HepG2 (cell line): ENCODE data around the gene IFNL1. TPM values are rescaled to one million over a fixed set of nuclear protein-coding genes. Genes with fewer than 3 reads are reported as not detected.

Experiments used
- ATAC-seq: fragments of 200-7000 bp; cut with Tn5 transposase; 3 replicates; pipeline ENCODE4 v1.9.1; 2020; ENCODE audit warnings: mild to moderate bottlenecking, moderate library complexity
- BruUV-seq: library from RNA; stranded (reverse); fragments of 400-500 nt; replicated peaks from 2 replicates; lab custom pipeline; 2021; lab: Mats Ljungman, UMichigan
- CTCF ChIA-PET: fragments of 300-600 bp; formaldehyde crosslinking; extraction: SDS; loops from one replicate; lab custom pipeline; 2021; ENCODE audit warnings: low total read pairs, inconsistent platforms, low intra/inter-chr PET ratio; lab: Yijun Ruan, JAX
- POLR2A ChIA-PET: fragments of 350-600 bp; sonication (Branson Sonifier 250); formaldehyde crosslinking; loops from one replicate; lab custom pipeline; 2020; ENCODE audit warnings: antibody characterized with exemption, inconsistent platforms; lab: Yijun Ruan, JAX
- DNase-seq: peaks from one replicate; pipeline ENCODE4 v3.0.0-alpha.2; 2015; ENCODE audit warnings: low spot score
- FAIRE-seq: peaks from 3 replicates; lab custom pipeline; 2011; peaks lifted over from hg19 to GRCh38; lab: Jason Lieb, UNC
- H2AFZ ChIP-seq: one replicate; pipeline ENCODE4 v1.6.1; 2011; ENCODE audit warnings: low read length, inconsistent platforms
- H3K27ac ChIP-seq: fragments of 300-600 bp; 3 replicates; pipeline ENCODE4 v1.8.0; 2011; ENCODE audit warnings: mixed run types, mild to moderate bottlenecking, mixed read lengths, low read length, inconsistent platforms; ENCODE audit not compliant: insufficient read depth; ENCODE audit errors: extremely low read length
- H3K27me3 ChIP-seq, 2 experiments: fragments of 200-600 bp in 1 of 2; 2 replicates in 1 of 2; 3 replicates in 1 of 2; pipeline versions ENCODE4 v1.6.0 to v1.8.0; 2011; ENCODE audit warnings: low read length in 2 of 2, mild to moderate bottlenecking in 2 of 2, moderate library complexity in 2 of 2, inconsistent platforms in 1 of 2; ENCODE audit not compliant: insufficient read depth in 2 of 2, control insufficient read depth in 1 of 2
- H3K36me3 ChIP-seq, 2 experiments: fragments of 200-600 bp in 1 of 2; replicated peaks in 1 of 2; 2 replicates in 1 of 2; 3 replicates in 1 of 2; pipeline versions ENCODE4 v1.5.1 to v1.8.0; 2011; ENCODE audit warnings: low read length in 2 of 2, inconsistent platforms in 1 of 2; ENCODE audit not compliant: insufficient read depth in 2 of 2, control insufficient read depth in 1 of 2
- H3K4me1 ChIP-seq: 2 replicates; pipeline ENCODE4 v1.5.1; 2012; ENCODE audit warnings: low read length, inconsistent platforms; ENCODE audit not compliant: insufficient read depth
- H3K4me2 ChIP-seq: 2 replicates; pipeline ENCODE4 v1.6.0; 2011; ENCODE audit warnings: low read depth, low read length, inconsistent platforms
- H3K4me3 ChIP-seq, 3 experiments: fragments of 200-600 bp in 1 of 3; sonication (generic), shearing (Covaris generic) in 1 of 3; replicated peaks in 1 of 3; 2 replicates each; pipeline ENCODE4 v1.5.1; 2011 to 2016; ENCODE audit warnings: low read length in 3 of 3, inconsistent platforms in 2 of 3, low read depth in 2 of 3, mild to moderate bottlenecking in 2 of 3, control low read depth in 1 of 3, mixed read lengths in 1 of 3; ENCODE audit not compliant: insufficient read depth in 1 of 3
- H3K79me2 ChIP-seq: one replicate; pipeline ENCODE4 v1.6.1; 2011; ENCODE audit warnings: low read length, inconsistent platforms; ENCODE audit not compliant: insufficient read depth
- H3K9ac ChIP-seq: 2 replicates; pipeline ENCODE4 v1.6.0; 2011; ENCODE audit warnings: mild to moderate bottlenecking, low read depth, low read length, inconsistent platforms; ENCODE audit not compliant: insufficient read depth
- H3K9me3 ChIP-seq: 2 replicates; pipeline ENCODE4 v1.5.1; 2012; ENCODE audit warnings: mild to moderate bottlenecking, low read length
- H4K20me1 ChIP-seq: 2 replicates; pipeline ENCODE4 v1.6.0; 2011; ENCODE audit warnings: inconsistent platforms, mild to moderate bottlenecking, low read length, moderate library complexity; ENCODE audit not compliant: insufficient read depth
- CC2D1A ChIP-seq: sonication (generic); formaldehyde crosslinking; IDR thresholded peaks from 2 replicates; pipeline ENCODE4 v1.8.1; 2023; ENCODE audit warnings: mild to moderate bottlenecking, missing genetic modification reagents
- IKZF4 ChIP-seq: sonication (generic); formaldehyde crosslinking; IDR thresholded peaks from 2 replicates; pipeline ENCODE4 v1.5.1; 2020; ENCODE audit warnings: borderline replicate concordance, mild to moderate bottlenecking, low read depth, missing genetic modification reagents; ENCODE audit errors: not compliant biosample characterization
- IRF9 ChIP-seq: sonication (generic); formaldehyde crosslinking; IDR thresholded peaks from 2 replicates; pipeline ENCODE4 v1.8.0; 2022; ENCODE audit warnings: missing genetic modification reagents, mild to moderate bottlenecking, borderline replicate concordance
- KAT8 ChIP-seq: IDR thresholded peaks from 2 replicates; pipeline ENCODE4 v1.6.1; 2016; ENCODE audit warnings: missing genetic modification reagents, missing compliant biosample characterization
- KDM6A ChIP-seq: IDR thresholded peaks from 2 replicates; pipeline ENCODE4 v1.6.1; 2016; ENCODE audit warnings: low read depth
- RARA ChIP-seq: IDR thresholded peaks from 2 replicates; pipeline ENCODE4 v1.6.1; 2016; ENCODE audit warnings: missing genetic modification reagents, missing compliant biosample characterization
- RNF2 ChIP-seq: fragments of 450-650 bp; conservative IDR thresholded peaks from 2 replicates; pipeline ENCODE4 v1.6.1; 2016; ENCODE audit warnings: low read depth
- ZFP36L1 ChIP-seq: sonication (generic); formaldehyde crosslinking; IDR thresholded peaks from 2 replicates; pipeline ENCODE4 v1.8.0; 2022; ENCODE audit warnings: mild to moderate bottlenecking, missing genetic modification reagents, moderate library complexity
- ZNF460 ChIP-seq: sonication (generic); formaldehyde crosslinking; IDR thresholded peaks from 2 replicates; pipeline ENCODE4 v1.5.1; 2020; ENCODE audit warnings: missing genetic modification reagents, mild to moderate bottlenecking, borderline replicate concordance
- ZNF503 ChIP-seq: sonication (generic); formaldehyde crosslinking; IDR thresholded peaks from 2 replicates; pipeline ENCODE4 v1.4.0; 2020; ENCODE audit warnings: missing genetic modification reagents
- ZNF605 ChIP-seq: sonication (generic); formaldehyde crosslinking; IDR thresholded peaks from 2 replicates; pipeline ENCODE4 v1.8.0; 2022; ENCODE audit warnings: mild to moderate bottlenecking, missing genetic modification reagents
- ZNF777 ChIP-seq: sonication (generic); formaldehyde crosslinking; IDR thresholded peaks from 2 replicates; pipeline ENCODE4 v1.4.0; 2020; ENCODE audit warnings: missing genetic modification reagents
- WGBS: methylation state at CpG from one replicate; pipeline ENCODE4 v1.1.6; 2017; ENCODE audit warnings: low lambda C conversion rate; 5-methylcytosine and 5-hydroxymethylcytosine counted together
- in situ Hi-C: cut with HindIII; loops from 2 replicates; pipeline ENCODE4 v1.10.0; 2017; ENCODE audit warnings: low pct_unique_long_range_greater_than_20kb; ENCODE audit not compliant: extremely low pct_ligation_motif_present
- intact Hi-C: fragments of 100-400 bp; cut with micrococcal nuclease; formaldehyde crosslinking; loops from one replicate; pipeline ENCODE4 v1.10.0; 2022; ENCODE audit not compliant: unreplicated experiment
- polyA plus RNA-seq, 8 experiments: library from polyadenylated mRNA; depleted of rRNA in 3 of 8; stranded (reverse) in 7 of 8; unstranded in 1 of 8; fragments of >200 nt; fragmentation: Illumina TruSeq in 4 of 8; extraction: Trizol in 4 of 8; gene quantifications; 2 replicates each; pipeline versions ENCODE4 v1.2.1 to v1.2.3, GENCODE V29; 2011 to 2016; ENCODE audit warnings: low read depth in 4 of 8, missing spikeins in 1 of 8, mixed read lengths in 1 of 8; ENCODE audit not compliant: insufficient read depth in 1 of 8
- total RNA-seq, 5 experiments: library from RNA; depleted of rRNA; stranded (reverse); fragments of >200 nt; fragmentation: Illumina TruSeq; extraction: Trizol; gene quantifications; 2 replicates each; pipeline ENCODE4 v1.2.3, GENCODE V29; 2016; ENCODE audit warnings: low read depth in 1 of 5

IFNL1 gene
- total and polyA plus RNA-seq, 2 of the 13 experiments (the other 11 are each of a cell fraction or from before 2014, with no cell fraction given), result not detected

GRCh38 chr19:39299832-39300231 is 3.6 kb downstream of the IFNL1 start:
- FAIRE-seq (no peak), DNase-seq (no peak), ATAC-seq (no peak)
- ChIA-PET CTCF (no interaction called here), POLR2A (no interaction called here)
- H3K9me3 ChIP-seq, result no peaks in the 10 kb centered on the region
- 62% methylated on average over 10 of the region's 10 CpGs for WGBS
- no peaks in the 10 kb centered on the region for H3K36me3 ChIP-seq
- peaks cover 9% of the 10 kb centered on the region for H3K4me1 ChIP-seq
- peaks cover 0 to 10% of the 10 kb centered on the region in 2 experiments; a peak in 2 of 5 replicates for H3K27me3 ChIP-seq
- H2AFZ ChIP-seq, result no peak overlapping the region
- no peaks in the 10 kb centered on the region for H3K79me2 ChIP-seq
- H3K4me3 ChIP-seq, result no peak overlapping the region
- H3K27ac ChIP-seq, result no peak overlapping the region
- no peak overlapping the region for H3K4me2 ChIP-seq
- in situ Hi-C loops, result no loop called here
- TF ChIP-seq ZNF777 (CRISPR knock-in tag) (no peak), IRF9 (no peak), ZFP36L1 (CRISPR knock-in tag) (no peak), RARA (no peak)
- intact Hi-C loops, result no loop called here
- no peaks in the 10 kb centered on the region for H4K20me1 ChIP-seq
- no peak overlapping the region for H3K9ac ChIP-seq
- no TSS peak for BruUV-seq

- H3K36me3 ChIP-seq, result no peaks in the 10 kb centered on the region
- H2AFZ ChIP-seq, result no peak overlapping the region
- no peaks in the 10 kb centered on the region for H4K20me1 ChIP-seq
- no peak overlapping the region for H3K4me2 ChIP-seq
- no peak overlapping the region for H3K4me3 ChIP-seq
- CTCF ChIA-PET, result no interaction called here
- BruUV-seq, result no TSS peak
- DNase-seq, result no peak
- FAIRE-seq, result no peak
- H3K79me2 ChIP-seq, result no peaks in the 10 kb centered on the region
- in situ Hi-C loops, result no loop called here
- no peak overlapping the region for H3K9ac ChIP-seq
- H3K4me1 ChIP-seq, result peaks cover 19% of the 10 kb centered on the region
- intact Hi-C loops, result no loop called here
- no peak for ATAC-seq
- H3K27me3 ChIP-seq, result peaks cover 0 to 10% of the 10 kb centered on the region in 2 experiments; a peak in 3 of 5 replicates
- no peak for TF ChIP-seq CC2D1A (CRISPR knock-in tag)
- TF ChIP-seq KAT8 (CRISPR knock-in tag), result no peak
- TF ChIP-seq ZNF503 (CRISPR knock-in tag), result no peak
- TF ChIP-seq KDM6A (CRISPR knock-in tag), result no peak
- TF ChIP-seq ZNF605 (CRISPR knock-in tag), result no peak
- TF ChIP-seq ZNF460 (CRISPR knock-in tag), result no peak
- TF ChIP-seq IKZF4 (CRISPR knock-in tag), result no peak
- TF ChIP-seq RNF2, result no peak
- no peaks in the 10 kb centered on the region for H3K9me3 ChIP-seq
- 63% methylated on average over 4 of the region's 4 CpGs for WGBS
- H3K27ac ChIP-seq, result no peak overlapping the region
- POLR2A ChIA-PET, result no interaction called here
Observed at GRCh38 chr19:39301021-39301420, 4.8 kb downstream of the IFNL1 start.
